ENCODE data around the gene CD248.
"Not testable (repeated sequence)": the region's sequence is repeated elsewhere in the genome, so short reads cannot be mapped to it uniquely, and the experiment has no call there.

CD248 gene

DNA sequence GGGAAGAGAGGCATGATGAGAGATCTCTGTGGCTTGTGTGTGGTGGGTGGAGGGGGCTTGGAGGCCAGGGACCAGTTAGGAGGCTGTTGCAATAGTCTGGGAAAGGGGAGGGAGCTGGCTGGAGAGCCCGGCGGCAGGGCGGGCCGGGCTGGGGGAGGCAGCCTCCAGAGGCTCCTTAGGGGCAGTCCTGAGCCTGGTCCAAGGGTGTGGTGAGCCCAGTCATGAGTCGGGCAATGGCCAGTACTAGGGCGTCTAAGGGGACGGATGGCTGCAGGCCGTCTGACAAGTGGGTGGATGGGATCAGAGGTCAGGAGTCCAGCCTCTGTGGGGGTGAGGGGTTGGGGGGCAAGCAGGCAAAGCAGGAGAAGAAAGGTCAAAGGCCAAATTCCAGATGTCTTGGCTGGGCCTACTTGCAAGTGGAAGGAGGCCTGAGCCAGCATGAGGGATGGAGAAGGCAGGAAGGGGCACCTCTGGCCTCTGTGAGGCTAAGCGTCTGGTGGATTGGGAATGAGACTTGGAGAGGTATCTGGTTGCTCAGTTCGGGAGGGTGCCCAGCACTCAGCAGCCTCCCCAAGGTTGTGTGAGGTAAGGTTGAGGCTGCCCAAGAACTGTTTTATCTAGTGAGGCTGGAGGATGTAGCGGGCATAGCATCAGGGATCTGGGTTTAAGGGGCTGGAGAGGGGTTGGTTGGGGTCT lies 6.0 kb upstream of the CD248 start:
- Histone ChIP-seq H3K4me2 (ENCODE audit: low read depth, low read length, poor library complexity, severe bottlenecking) (no peak overlapping the region), H3K27me3 (ENCODE audit: low read length) (no peaks in the 10 kb centered on the region), H3K4me3 (ENCODE audit: insufficient read depth, low read length, poor library complexity, severe bottlenecking) (no peak overlapping the region), H3K9ac (ENCODE audit: low read length) (no peak overlapping the region), H3K27ac (ENCODE audit: low read depth, low read length) (no peak overlapping the region), H3K9me2 (replicated peaks; ENCODE audit: insufficient read depth, low read length) (no peaks in the 10 kb centered on the region), H4K20me1 (ENCODE audit: low read depth, low read length) (no peaks in the 10 kb centered on the region), H2AFZ (ENCODE audit: low read depth, low read length, severe bottlenecking) (no peak overlapping the region), H3K36me3 (ENCODE audit: low read length) (no peaks in the 10 kb centered on the region), H3F3A (ENCODE audit: insufficient read depth) (no peaks in the 10 kb centered on the region), H3K9me3 (ENCODE audit: insufficient read depth, low read length) (no peaks in the 10 kb centered on the region), H3K79me2 (ENCODE audit: insufficient read depth, low read length) (no peaks in the 10 kb centered on the region)
- TF ChIP-seq EZH2phosphoT487 (conservative IDR thresholded peaks at IDR 0.05; ENCODE audit: low read length), result no peak
- TF ChIP-seq, protein P1, sequence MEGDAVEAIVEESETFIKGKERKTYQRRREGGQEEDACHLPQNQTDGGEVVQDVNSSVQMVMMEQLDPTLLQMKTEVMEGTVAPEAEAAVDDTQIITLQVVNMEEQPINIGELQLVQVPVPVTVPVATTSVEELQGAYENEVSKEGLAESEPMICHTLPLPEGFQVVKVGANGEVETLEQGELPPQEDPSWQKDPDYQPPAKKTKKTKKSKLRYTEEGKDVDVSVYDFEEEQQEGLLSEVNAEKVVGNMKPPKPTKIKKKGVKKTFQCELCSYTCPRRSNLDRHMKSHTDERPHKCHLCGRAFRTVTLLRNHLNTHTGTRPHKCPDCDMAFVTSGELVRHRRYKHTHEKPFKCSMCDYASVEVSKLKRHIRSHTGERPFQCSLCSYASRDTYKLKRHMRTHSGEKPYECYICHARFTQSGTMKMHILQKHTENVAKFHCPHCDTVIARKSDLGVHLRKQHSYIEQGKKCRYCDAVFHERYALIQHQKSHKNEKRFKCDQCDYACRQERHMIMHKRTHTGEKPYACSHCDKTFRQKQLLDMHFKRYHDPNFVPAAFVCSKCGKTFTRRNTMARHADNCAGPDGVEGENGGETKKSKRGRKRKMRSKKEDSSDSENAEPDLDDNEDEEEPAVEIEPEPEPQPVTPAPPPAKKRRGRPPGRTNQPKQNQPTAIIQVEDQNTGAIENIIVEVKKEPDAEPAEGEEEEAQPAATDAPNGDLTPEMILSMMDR (IDR thresholded peaks at IDR 0.05; ENCODE audit: insufficient read depth, low read length, poor library complexity, severe bottlenecking), result no peak

- Histone ChIP-seq H2AFZ (ENCODE audit: low read depth, low read length, severe bottlenecking) (no peak overlapping the region), H3K4me2 (ENCODE audit: low read depth, low read length, poor library complexity, severe bottlenecking) (no peak overlapping the region), H3K4me3 (ENCODE audit: insufficient read depth, low read length, poor library complexity, severe bottlenecking) (no peak overlapping the region), H3F3A (ENCODE audit: insufficient read depth) (no peaks in the 10 kb centered on the region), H3K9me2 (replicated peaks; ENCODE audit: insufficient read depth, low read length) (no peaks in the 10 kb centered on the region), H3K79me2 (ENCODE audit: insufficient read depth, low read length) (no peaks in the 10 kb centered on the region), H3K27ac (ENCODE audit: low read depth, low read length) (no peak overlapping the region), H3K36me3 (ENCODE audit: low read length) (no peaks in the 10 kb centered on the region), H3K9ac (ENCODE audit: low read length) (no peak overlapping the region), H3K9me3 (ENCODE audit: insufficient read depth, low read length) (no peaks in the 10 kb centered on the region), H3K27me3 (ENCODE audit: low read length) (no peaks in the 10 kb centered on the region), H4K20me1 (ENCODE audit: low read depth, low read length) (no peaks in the 10 kb centered on the region)
- TF ChIP-seq, protein P1 (IDR thresholded peaks at IDR 0.05; ENCODE audit: insufficient read depth, low read length, poor library complexity, severe bottlenecking), result no peak
- TF ChIP-seq EZH2phosphoT487 (conservative IDR thresholded peaks at IDR 0.05; ENCODE audit: low read length), result no peak
Observed at GRCh38 chr11:66321606-66322005, 4.8 kb upstream of the CD248 start.

DNA sequence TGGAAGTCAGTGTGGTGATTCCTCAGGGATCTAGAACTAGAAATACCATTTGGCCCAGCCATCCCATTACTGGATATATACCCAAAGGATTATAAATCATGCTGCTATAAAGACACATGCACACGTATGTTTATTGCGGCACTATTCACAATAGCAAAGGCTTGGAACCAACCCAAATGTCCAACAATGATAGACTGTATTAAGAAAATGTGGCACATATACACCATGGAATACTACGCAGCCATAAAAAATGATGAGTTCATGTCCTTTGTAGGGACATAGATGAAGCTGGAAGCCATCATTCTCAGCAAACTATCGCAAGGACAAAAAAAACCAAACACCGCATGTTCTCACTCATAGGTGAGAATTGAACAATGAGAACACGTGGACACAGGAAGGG lies 3.9 kb upstream of the CD248 start:
- not testable (repeated sequence) for H3K36me3 ChIP-seq (ENCODE audit: low read length); H3K9me2 ChIP-seq (replicated peaks; ENCODE audit: insufficient read depth, low read length); H3K27me3 ChIP-seq (ENCODE audit: low read length); H3F3A ChIP-seq (ENCODE audit: insufficient read depth); H3K9me3 ChIP-seq (ENCODE audit: insufficient read depth, low read length); H4K20me1 ChIP-seq (ENCODE audit: low read depth, low read length); H3K27ac ChIP-seq (ENCODE audit: low read depth, low read length); H3K79me2 ChIP-seq (ENCODE audit: insufficient read depth, low read length); H3K9ac ChIP-seq (ENCODE audit: low read length); H2AFZ ChIP-seq (ENCODE audit: low read depth, low read length, severe bottlenecking); H3K4me3 ChIP-seq (ENCODE audit: insufficient read depth, low read length, poor library complexity, severe bottlenecking); H3K4me2 ChIP-seq (ENCODE audit: low read depth, low read length, poor library complexity, severe bottlenecking)

DNA sequence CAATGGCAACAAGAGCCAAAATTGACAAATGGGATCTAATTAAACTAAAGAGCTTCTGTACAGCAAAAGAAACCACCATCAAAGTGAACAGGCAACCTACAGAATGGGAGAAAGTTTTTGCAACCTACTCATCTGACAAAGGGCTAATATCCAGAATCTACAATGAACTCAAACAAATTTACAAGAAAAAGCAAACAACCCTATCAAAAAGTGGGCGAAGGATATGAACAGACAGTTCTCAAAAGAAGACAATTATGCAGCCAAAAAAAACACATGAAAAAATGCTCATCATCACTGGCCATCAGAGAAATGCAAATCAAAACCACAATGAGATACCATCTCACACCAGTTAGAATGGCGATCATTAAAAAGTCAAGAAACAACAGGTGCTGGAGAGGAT lies 3.4 kb upstream of the CD248 start:
- H3K79me2 ChIP-seq (ENCODE audit: insufficient read depth, low read length); H3K9ac ChIP-seq (ENCODE audit: low read length); H3K36me3 ChIP-seq (ENCODE audit: low read length); H3K27me3 ChIP-seq (ENCODE audit: low read length); H4K20me1 ChIP-seq (ENCODE audit: low read depth, low read length); H3K27ac ChIP-seq (ENCODE audit: low read depth, low read length); H3K9me2 ChIP-seq (replicated peaks; ENCODE audit: insufficient read depth, low read length); H3K9me3 ChIP-seq (ENCODE audit: insufficient read depth, low read length); H3K4me2 ChIP-seq (ENCODE audit: low read depth, low read length, poor library complexity, severe bottlenecking); H3F3A ChIP-seq (ENCODE audit: insufficient read depth); H3K4me3 ChIP-seq (ENCODE audit: insufficient read depth, low read length, poor library complexity, severe bottlenecking); H2AFZ ChIP-seq (ENCODE audit: low read depth, low read length, severe bottlenecking): not testable (repeated sequence)
